Fibroblast of pulmonary artery (primary cell): Measurements from ENCODE around the gene PRPF31.

Source experiments
- DNase-seq: peaks from one replicate; pipeline ENCODE4 v3.0.0-alpha.2; 2010; ENCODE audit warnings: low read depth
- H3K4me3 ChIP-seq: replicated peaks from 2 replicates; pipeline ENCODE4 v1.5.1; 2011; ENCODE audit warnings: low read depth, mild to moderate bottlenecking, control low read depth, low read length, moderate library complexity
- CTCF ChIP-seq: IDR thresholded peaks from 2 replicates; pipeline ENCODE4 v1.5.1; 2011; ENCODE audit warnings: mild to moderate bottlenecking, control low read depth, low read length, inconsistent platforms; ENCODE audit errors: missing control alignments

Gene PRPF31

DNA sequence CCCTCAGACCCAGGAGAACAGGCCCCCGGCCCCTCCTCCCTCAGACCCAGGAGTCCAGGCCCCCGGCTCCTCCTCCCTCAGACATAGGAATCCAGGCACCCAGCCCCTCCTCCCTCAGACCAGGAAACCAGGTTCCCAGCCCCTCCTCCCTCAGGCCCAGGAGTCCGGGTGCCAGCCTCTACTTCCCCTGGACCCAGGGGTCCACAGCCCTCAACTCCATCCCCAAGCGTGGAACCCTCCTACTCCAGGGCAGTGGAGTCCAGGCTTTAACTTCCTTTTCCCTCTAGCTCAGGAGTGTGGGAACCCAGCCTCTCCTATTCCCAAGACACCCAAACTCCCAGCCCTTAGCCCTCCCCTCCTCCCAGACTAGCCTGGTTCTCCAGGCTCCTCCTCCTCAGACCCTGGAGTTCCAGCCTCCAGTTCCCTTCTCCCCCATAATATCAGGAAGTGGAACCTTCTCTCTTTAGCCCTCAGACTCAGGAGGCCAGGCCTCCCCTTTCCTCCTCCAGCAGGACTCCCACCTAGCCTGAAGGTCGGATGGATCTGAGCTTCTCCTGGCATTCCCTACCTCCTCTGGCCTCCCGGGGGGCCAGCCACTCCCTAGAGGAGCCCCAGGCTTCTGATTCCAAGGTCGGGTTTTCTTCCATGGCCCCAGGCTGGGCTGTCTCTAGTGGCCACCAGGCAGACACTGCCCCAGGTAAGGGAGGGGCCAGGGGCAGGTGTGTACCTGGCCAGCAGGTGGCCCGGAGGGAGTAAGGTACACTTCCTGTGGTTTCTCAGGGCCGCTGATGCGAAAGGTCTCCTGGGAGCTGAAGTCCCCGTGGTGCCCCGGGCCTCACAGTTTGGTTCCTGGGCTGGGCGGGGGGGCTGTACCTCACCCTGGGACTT is 57.2 kb downstream of the PRPF31 start, which contains the start of gene TMC4:
TMC4 (minus strand) TSS at position 690 of the 888 bp plus-strand sequence; CDS start at position 647, 43 bp downstream.
- no peak within 1 kb of the TSS for H3K4me3 ChIP-seq
- no peak for DNase-seq
- TF ChIP-seq CTCF, result no peak

DNA sequence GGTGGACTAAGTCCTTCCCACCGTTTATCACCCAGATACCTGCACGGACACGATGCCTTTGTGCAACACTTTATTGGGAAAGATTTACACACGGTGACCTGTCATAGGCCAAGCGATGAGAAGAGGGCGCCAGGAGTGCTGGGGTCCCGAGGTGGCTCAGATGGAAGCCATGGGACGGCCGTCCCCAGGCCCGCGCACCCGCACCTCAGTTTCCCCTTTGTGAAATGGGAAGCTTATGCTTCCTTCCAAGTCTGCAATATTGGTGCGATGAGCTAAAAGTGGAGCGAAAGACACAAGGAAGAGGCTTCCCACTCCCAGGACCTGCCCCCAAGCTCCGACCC is 57.8 kb downstream of the PRPF31 start:
- TF ChIP-seq CTCF, result no peak
- DNase-seq, result no peak
- no peak overlapping the region for H3K4me3 ChIP-seq

- no peak overlapping the region for H3K4me3 ChIP-seq
- no peak for DNase-seq
- no peak for TF ChIP-seq CTCF
Measured at GRCh38 chr19:54173951-54174834, 58.6 kb downstream of the PRPF31 start.

- H3K4me3 ChIP-seq, result no peak overlapping the region
- no peak for TF ChIP-seq CTCF
- DNase-seq, result no peak
Measured at GRCh38 chr19:54178581-54179261, 63.2 kb downstream of the PRPF31 start.

GRCh38 chr19:54179262-54179852 is 63.8 kb downstream of the PRPF31 start:
- H3K4me3 ChIP-seq, result no peak overlapping the region
- no peak for DNase-seq
- no peak for TF ChIP-seq CTCF

GRCh38 chr19:54179921-54180461 is 64.4 kb downstream of the PRPF31 start:
- DNase-seq, result peak; percentile 72
- no peak overlapping the region for H3K4me3 ChIP-seq
- peak; percentile 48 for TF ChIP-seq CTCF
